GM18498 (cell line): ENCODE measurements around the gene CXCL10.
A peak's percentile ranks its signal among the peaks of the same experiment; 100 is the strongest.
"Not testable (repeated sequence)": the region's sequence is repeated elsewhere in the genome, so short reads cannot be mapped to it uniquely, and the experiment has no call there.

ENCODE experiments used
- ATAC-seq: cut with Tn5 transposase; IDR thresholded peaks from one replicate; pipeline ENCODE4 v1.9.1; 2021; ENCODE audit warnings: mild to moderate bottlenecking, moderate library complexity; ENCODE audit not compliant: unreplicated experiment

Gene CXCL10

GRCh38 chr4:76023389-76023788 is at the start of gene CXCL10:
CXCL10 (minus strand) TSS chr4:76023497; CDS start chr4:76023431, 66 bp downstream.
- no peak for ATAC-seq

- no peak for ATAC-seq
Measured at GRCh38 chr4:76072760-76073159, 49.5 kb upstream of the CXCL10 start.

GRCh38 chr4:76067652-76068286 is 44.5 kb upstream of the CXCL10 start:
- ATAC-seq = peak; percentile 86

DNA sequence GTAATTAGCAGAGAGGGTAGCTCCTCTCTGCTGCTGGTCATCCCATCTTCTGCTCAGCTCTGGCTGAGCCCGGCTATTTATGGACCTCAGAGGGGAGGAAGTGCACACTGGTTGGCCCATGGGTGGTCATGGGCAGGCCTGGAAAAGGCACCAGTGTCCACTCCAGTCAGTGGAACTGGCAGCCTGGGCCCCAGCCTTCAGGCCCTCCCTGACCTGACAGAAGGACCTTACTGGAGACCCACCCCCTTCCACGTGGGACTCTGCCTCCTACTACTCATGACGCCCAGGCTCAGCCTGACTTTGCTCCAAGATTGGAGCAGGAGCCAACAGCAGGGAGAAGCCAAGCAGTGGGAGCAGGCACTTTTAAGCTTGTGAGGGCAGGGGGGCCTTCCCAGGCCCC is 43.2 kb upstream of the CXCL10 start:
- ATAC-seq = no peak

GRCh38 chr4:76061982-76062381 is 38.7 kb upstream of the CXCL10 start:
- ATAC-seq = peak; percentile 61

- no peak for ATAC-seq
Measured at GRCh38 chr4:76061421-76061820, 38.1 kb upstream of the CXCL10 start.

GRCh38 chr4:76060506-76060905 is 37.2 kb upstream of the CXCL10 start:
- ATAC-seq = no peak

DNA sequence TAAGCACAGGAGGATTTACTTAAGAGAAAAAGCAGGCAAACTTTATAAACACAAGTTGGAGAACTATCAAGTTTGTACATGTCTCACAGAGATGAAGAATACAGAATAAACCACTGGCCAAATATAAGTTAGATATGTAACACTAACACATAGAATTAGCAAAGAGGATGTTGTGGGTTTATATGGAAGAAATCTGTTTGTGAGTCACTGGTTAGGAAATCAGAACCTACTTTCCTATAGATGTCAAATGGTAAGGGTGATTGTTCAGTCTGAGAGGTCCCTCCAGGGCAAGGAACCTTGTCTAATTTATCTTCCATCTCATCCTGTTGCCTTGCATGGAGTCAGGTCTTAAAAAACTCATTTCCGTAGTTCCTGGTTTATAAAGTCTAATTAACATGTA is 36.5 kb upstream of the CXCL10 start:
- ATAC-seq = no peak

DNA sequence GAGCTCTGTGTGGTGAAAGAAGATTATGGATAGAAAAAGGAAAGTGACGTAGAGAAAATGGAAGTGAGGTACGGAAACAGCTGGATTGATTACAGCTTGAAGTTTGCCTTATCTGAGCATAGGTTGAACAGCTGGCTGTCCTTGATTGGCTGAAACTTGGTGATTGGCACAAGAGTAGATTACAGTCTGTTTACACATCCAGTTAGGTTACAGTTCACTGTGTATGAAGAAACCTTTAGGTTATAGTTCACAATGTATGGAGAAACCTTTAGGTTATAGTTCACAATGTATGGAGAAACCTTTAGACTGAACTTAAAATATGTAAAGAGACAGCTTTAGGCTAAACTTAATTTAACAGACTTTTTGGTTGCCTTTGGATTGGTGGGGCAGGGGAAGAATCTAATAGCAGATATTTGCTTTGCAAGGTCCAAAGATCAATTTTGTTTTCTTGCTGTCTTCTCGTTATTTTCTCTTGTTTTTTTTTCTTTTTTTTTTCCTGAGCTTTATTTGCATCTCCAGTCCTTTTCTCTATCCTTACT is 35.7 kb upstream of the CXCL10 start:
- ATAC-seq = no peak

DNA sequence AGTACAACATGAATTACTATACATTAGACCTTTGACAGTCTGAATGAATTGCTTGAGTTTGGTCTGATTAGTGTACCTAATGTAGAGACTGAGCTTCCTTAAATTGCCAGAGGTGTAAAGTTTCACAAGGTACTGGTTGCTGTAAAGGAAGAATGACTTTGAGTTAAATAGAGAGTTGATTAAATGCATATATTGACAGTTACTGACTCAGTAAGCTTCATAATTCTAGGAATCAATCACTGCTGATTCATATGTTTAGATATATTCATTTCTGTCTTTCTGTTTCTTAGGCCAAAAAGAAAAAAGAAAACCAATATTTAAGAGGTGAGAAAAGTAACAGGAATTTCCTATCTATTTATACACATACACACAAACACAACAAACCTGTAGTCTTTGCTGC is 35.0 kb upstream of the CXCL10 start:
- ATAC-seq = peak; percentile 45

DNA sequence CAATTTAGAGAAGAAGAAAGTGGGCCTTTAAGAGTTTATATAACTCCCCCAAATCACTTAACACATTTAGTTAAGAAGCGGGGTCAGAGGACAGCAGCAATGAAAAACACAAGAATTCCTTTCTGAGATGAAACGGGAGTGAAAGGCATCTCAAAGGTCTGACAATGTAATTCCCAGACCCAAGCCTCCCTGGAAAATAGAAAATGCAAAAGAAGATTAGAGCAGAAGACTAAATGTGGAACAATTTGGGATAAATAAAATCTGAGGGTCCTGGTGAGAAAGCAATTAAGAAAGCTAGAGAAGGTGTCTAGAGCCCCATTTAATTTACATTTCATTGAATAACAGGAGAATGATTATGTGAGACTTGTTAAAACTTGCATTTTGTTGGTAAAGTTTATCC is 32.1 kb upstream of the CXCL10 start:
- ATAC-seq = no peak

DNA sequence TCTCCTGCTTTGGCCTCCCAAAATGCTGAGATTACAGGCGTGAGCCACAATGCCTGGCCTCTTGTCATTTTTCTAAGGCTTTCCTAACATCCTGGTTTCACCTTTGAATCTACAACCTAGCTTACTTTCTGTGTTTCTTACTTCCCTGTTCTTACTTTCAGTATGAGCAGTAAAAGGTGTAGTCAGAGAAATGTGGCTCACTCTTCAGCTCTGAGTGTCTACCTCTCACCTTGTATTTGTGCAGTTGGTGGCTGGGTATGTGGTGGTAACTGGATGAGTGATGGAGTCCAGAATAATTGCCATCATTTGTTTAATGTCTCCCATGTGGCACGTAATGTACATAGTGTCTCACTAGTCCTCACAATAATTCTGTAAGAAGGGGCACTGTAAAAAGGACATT is 31.7 kb upstream of the CXCL10 start:
- peak; percentile 96 for ATAC-seq

DNA sequence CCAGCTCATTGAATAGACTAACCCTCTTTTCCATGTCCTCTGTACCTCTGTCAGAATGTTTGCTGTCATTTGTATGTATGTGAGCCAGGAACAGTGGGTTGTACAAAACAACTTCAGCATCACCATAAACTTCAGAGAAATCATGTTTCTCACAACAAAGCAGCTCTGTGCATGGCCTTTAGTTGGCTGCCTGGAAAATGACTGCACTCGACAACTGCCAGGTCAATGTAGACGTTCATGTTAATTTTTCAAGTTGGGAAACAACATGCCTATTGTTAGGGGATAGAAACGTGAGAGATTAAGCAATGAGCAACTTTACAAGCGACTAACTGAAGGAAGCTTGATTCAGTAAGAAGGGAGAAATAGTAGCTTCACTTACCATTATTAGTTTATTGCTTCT is 30.4 kb upstream of the CXCL10 start:
- no peak for ATAC-seq

- not testable (repeated sequence) for ATAC-seq
Measured at GRCh38 chr4:76050560-76051050, 27.3 kb upstream of the CXCL10 start.

GRCh38 chr4:76049860-76050416 is 26.6 kb upstream of the CXCL10 start:
- ATAC-seq = not testable (repeated sequence)

DNA sequence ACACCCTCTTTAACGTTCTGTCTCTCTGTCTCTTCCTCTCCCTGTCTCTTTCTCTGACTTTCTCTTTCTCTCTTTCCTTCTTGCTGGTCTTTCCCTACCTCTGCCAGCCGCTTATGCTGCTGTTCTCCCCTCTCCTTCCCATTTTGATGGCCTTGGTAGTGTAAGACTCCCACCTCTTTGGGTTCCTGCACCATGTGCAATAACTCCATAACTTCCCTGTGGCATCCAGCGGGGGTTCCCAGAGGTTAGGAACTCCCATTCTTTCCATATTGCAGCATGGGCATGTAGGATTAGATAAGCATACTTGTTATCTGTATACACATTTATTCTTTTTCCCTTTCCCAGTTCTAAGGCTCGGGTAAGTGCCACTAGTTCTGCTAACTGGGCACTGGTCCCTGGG is 21.4 kb upstream of the CXCL10 start:
- ATAC-seq = not testable (repeated sequence)

DNA sequence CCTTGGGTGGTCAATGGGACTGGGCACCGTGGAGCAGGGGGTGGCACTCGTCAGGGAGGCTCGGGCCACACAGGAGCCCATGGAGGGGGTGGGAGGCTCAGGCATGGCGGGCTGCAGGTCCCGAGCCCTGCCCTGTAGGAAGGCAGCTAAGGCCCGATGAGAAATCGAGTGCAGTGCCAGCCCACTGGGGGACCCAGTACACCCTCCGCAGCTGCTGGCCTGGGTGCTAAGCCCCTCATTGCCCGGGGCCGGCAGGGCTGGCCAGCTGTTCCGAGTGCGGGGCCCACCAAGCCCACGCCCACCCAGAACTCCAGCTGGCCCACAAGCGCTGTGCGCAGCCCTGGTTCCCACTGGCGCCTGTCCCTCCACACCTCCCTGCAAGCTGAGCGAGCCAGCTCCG is 20.0 kb upstream of the CXCL10 start:
- ATAC-seq = not testable (repeated sequence)

GRCh38 chr4:76042241-76042998 is 19.1 kb upstream of the CXCL10 start:
- not testable (repeated sequence) for ATAC-seq

DNA sequence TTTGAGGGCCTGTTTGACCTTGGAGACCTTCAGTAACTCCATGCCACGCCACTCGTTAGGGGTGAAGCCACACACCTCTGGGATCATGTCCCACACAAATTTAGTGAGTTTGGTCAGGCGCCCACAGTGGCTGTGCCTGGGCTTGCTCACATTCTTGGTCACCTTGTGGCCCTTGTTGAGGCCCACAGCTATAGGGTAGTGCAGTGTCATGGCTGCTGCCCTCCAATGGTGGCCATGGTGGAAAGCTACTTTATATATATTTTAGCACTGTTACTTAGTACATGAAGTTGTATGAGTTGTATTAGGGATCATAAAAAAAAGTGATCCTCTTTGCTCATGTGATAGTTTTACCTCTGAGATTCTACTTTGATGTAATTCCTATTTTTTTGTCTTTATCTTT is 13.6 kb upstream of the CXCL10 start:
- ATAC-seq = peak; percentile 50

DNA sequence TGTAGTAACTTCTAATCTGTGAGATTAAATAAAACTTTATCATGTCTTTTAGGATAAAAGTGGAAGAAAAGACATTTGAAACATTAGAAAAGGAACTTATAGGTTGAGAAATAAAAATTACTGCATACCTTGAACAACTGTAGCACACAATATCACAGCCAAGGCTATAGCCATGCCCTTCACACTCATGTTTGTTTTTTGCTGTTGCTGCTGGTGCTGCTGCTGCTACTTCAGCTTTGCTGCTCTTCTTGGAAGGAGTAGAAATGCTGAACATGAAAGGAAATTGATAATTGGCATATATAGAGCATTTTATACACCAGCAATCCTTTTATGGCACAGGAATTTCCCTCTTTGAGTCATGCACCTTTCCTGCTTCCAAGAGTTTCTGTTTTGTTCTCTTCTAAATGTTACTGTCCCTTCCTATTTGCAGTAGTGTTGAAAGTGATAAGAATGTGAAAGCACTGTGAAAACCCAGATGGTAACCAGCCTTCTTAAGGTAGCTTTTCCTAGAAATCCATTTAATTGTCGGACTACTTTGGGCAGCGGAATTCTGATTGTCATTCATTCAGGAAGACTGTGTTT is 12.6 kb upstream of the CXCL10 start, which contains the start of gene CXCL11:
CXCL11 (minus strand) TSS at position 272 of the 582 bp plus-strand sequence; CDS start at position 189, 83 bp downstream.
- no peak for ATAC-seq

DNA sequence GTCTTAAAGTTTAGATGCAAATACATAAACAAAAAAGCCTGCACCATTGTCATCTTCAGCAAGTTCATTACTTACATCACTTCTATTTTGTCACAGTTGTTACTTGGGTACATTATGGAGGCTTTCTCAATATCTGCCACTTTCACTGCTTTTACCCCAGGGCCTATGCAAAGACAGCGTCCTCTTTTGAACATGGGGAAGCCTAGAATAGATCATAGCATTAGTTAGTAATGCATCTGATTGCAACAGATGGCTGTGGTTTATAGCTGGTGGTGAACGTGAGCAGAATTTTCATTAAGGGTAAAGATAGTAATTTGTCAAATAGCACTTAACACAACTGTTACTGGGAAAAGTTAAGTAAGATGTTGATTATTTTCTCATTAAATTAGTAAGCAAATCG is 11.8 kb upstream of the CXCL10 start:
- ATAC-seq = peak; percentile 76
